Measurements from ENCODE around the gene GJB6.
A peak's percentile ranks its signal among the peaks of the same experiment; 100 is the strongest.
"Not testable (repeated sequence)": the region's sequence is repeated elsewhere in the genome, so short reads cannot be mapped to it uniquely, and the experiment has no call there.

GJB6 gene

GRCh38 chr13:20231839-20232555 lies at the start of gene GJB6:
GJB6 (minus strand) TSS chr13:20232319; CDS start chr13:20223480, 8,839 bp downstream.
- DNase-seq: no peak

GRCh38 chr13:20276901-20277300 lies 44.8 kb upstream of the GJB6 start:
- not testable (repeated sequence) for DNase-seq

- DNase-seq: no peak
These were observed 42.3 kb upstream of the GJB6 start for GRCh38 chr13:20274466-20274865.

GRCh38 chr13:20272588-20273171 lies 40.6 kb upstream of the GJB6 start:
- DNase-seq: no peak

- no peak for DNase-seq
These were observed 40.0 kb upstream of the GJB6 start for GRCh38 chr13:20272104-20272503.

- DNase-seq: no peak
These were observed 39.3 kb upstream of the GJB6 start for GRCh38 chr13:20271441-20271840.

GRCh38 chr13:20270163-20270865 lies 38.2 kb upstream of the GJB6 start:
- DNase-seq: peak; percentile 55

- DNase-seq: no peak
These were observed 32.3 kb upstream of the GJB6 start for GRCh38 chr13:20264271-20265018.

- DNase-seq: no peak
These were observed 31.4 kb upstream of the GJB6 start for GRCh38 chr13:20263393-20264044.

- DNase-seq: no peak
These were observed 26.8 kb upstream of the GJB6 start for GRCh38 chr13:20258963-20259288.

- peak; percentile 63 for DNase-seq
These were observed 26.3 kb upstream of the GJB6 start for GRCh38 chr13:20258208-20258962.

GRCh38 chr13:20254076-20254475 lies 22.0 kb upstream of the GJB6 start:
- DNase-seq: no peak

GRCh38 chr13:20249913-20250312 lies 17.8 kb upstream of the GJB6 start:
- DNase-seq: no peak

- DNase-seq: no peak
These were observed 15.8 kb upstream of the GJB6 start for GRCh38 chr13:20247963-20248362.

- DNase-seq: no peak
These were observed 15.3 kb upstream of the GJB6 start for GRCh38 chr13:20247403-20247802.

GRCh38 chr13:20241593-20241992 lies 9.5 kb upstream of the GJB6 start:
- no peak for DNase-seq

GRCh38 chr13:20239748-20240147 lies 7.6 kb upstream of the GJB6 start:
- DNase-seq: no peak

GRCh38 chr13:20232556-20233277 lies 598 bp upstream of the GJB6 start:
- no peak for DNase-seq

GRCh38 chr13:20230913-20231838 lies 943 bp downstream of the GJB6 start:
- DNase-seq: no peak

- no peak for DNase-seq
These were observed 4.4 kb downstream of the GJB6 start for GRCh38 chr13:20227730-20228129.
